ENCODE results near the gene CDCA7L.

GRCh38 chr7:21898265-21898930 lies 47.3 kb downstream of the CDCA7L start:
- TF ChIP-seq CTCF (IDR thresholded peaks at IDR 0.05 in 8 of 11, conservative IDR thresholded peaks at IDR 0.05 in 3 of 11), result no peak
- no peak for TF ChIP-seq POLR2A (IDR thresholded peaks at IDR 0.05)
- no peak for TF ChIP-seq POLR2AphosphoS5 (IDR thresholded peaks at IDR 0.05)
